BE2C (cell line): ENCODE measurements around the gene ZNF197.
A peak's percentile ranks its signal among the peaks of the same experiment; 100 is the strongest.

Source experiments
- DNase-seq: peaks from one replicate; pipeline ENCODE4 v3.0.0-alpha.2; 2020
- H3K27me3 ChIP-seq: fragments of 250-450 bp; sonication (Bioruptor Pico); 2 replicates; pipeline ENCODE4 v1.5.1; 2020; ENCODE audit warnings: mild to moderate bottlenecking
- H3K36me3 ChIP-seq: fragments of 250-450 bp; sonication (Bioruptor Pico); 2 replicates; pipeline ENCODE4 v1.5.1; 2020; ENCODE audit warnings: mild to moderate bottlenecking
- H3K4me1 ChIP-seq: fragments of 250-450 bp; sonication (Bioruptor Pico); 2 replicates; pipeline ENCODE4 v1.5.1; 2020
- H3K4me3 ChIP-seq: 2 replicates; pipeline ENCODE4 v1.5.1; 2011; ENCODE audit warnings: low read depth, low read length
- H3K9me3 ChIP-seq: fragments of 250-450 bp; sonication (Bioruptor Pico); 2 replicates; pipeline ENCODE4 v1.5.1; 2020
- CTCF ChIP-seq: IDR thresholded peaks from 2 replicates; pipeline ENCODE4 v1.5.1; 2012; ENCODE audit warnings: mild to moderate bottlenecking, low read depth, low read length

Gene ZNF197

GRCh38 chr3:44643024-44643423 is 18.2 kb downstream of the ZNF197 start:
- Histone ChIP-seq H3K4me1 (no peaks in the 10 kb centered on the region), H3K9me3 (no peaks in the 10 kb centered on the region), H3K36me3 (peaks cover 23% of the 10 kb centered on the region), H3K4me3 (no peak overlapping the region), H3K27me3 (no peaks in the 10 kb centered on the region)
- no peak for DNase-seq
- TF ChIP-seq CTCF: no peak

- H3K36me3 ChIP-seq: peaks cover 17% of the 10 kb centered on the region
- DNase-seq: no peak
- H3K27me3 ChIP-seq: no peaks in the 10 kb centered on the region
- H3K4me3 ChIP-seq: peak overlapping the region; percentile 82
- no peaks in the 10 kb centered on the region for H3K9me3 ChIP-seq
- no peaks in the 10 kb centered on the region for H3K4me1 ChIP-seq
- no peak for TF ChIP-seq CTCF
Measured at GRCh38 chr3:44647771-44648170, 22.9 kb downstream of the ZNF197 start.

GRCh38 chr3:44648564-44649229 is 23.9 kb downstream of the ZNF197 start, which contains the start of gene ZNF35:
Gene ZNF35 (plus strand): TSS chr3:44648732. CDS start chr3:44651068, 2,336 bp downstream.
- TF ChIP-seq CTCF: no peak
- H3K27me3 ChIP-seq: no peaks in the 10 kb centered on the region
- no peaks in the 10 kb centered on the region for H3K4me1 ChIP-seq
- H3K4me3 ChIP-seq: peak within 1 kb of the TSS; percentile 82
- H3K9me3 ChIP-seq: no peaks in the 10 kb centered on the region
- peaks cover 12% of the 10 kb centered on the region for H3K36me3 ChIP-seq
- peak; percentile 78 for DNase-seq

- no peak for TF ChIP-seq CTCF
- H3K27me3 ChIP-seq: no peaks in the 10 kb centered on the region
- H3K36me3 ChIP-seq: peaks cover 16% of the 10 kb centered on the region
- H3K4me3 ChIP-seq: peak overlapping the region; percentile 82; the same call in 1 of the 2 replicates
- H3K4me1 ChIP-seq: no peaks in the 10 kb centered on the region
- no peaks in the 10 kb centered on the region for H3K9me3 ChIP-seq
- no peak for DNase-seq
Measured at GRCh38 chr3:44649709-44650108, 24.9 kb downstream of the ZNF197 start.

GRCh38 chr3:44654039-44654438 is 29.2 kb downstream of the ZNF197 start:
- H3K9me3 ChIP-seq: no peaks in the 10 kb centered on the region
- peaks cover 33% of the 10 kb centered on the region for H3K36me3 ChIP-seq
- TF ChIP-seq CTCF: no peak

GRCh38 chr3:44659015-44659414 is 34.2 kb downstream of the ZNF197 start:
- H3K27me3 ChIP-seq: no peaks in the 10 kb centered on the region
- no peak for DNase-seq
- no peaks in the 10 kb centered on the region for H3K9me3 ChIP-seq
- H3K36me3 ChIP-seq: peaks cover 26% of the 10 kb centered on the region
- TF ChIP-seq CTCF: no peak
- H3K4me3 ChIP-seq: no peak overlapping the region
- H3K4me1 ChIP-seq: no peaks in the 10 kb centered on the region

More at GRCh38 chr3:44654039-44654438, 29.2 kb downstream of the ZNF197 start:
- Histone ChIP-seq H3K27me3 (no peaks in the 10 kb centered on the region), H3K4me3 (no peak overlapping the region), H3K4me1 (no peaks in the 10 kb centered on the region)
- no peak for DNase-seq
